G401.6 (cell line): Measurements from ENCODE around the gene CLPX.
A peak's percentile ranks its signal among the peaks of the same experiment; 100 is the strongest.
"Not testable (repeated sequence)": the region's sequence is repeated elsewhere in the genome, so short reads cannot be mapped to it uniquely, and the experiment has no call there.

Experiments used
- FAIRE-seq: peaks from 2 replicates; lab custom pipeline; 2012; peaks lifted over from hg19 to GRCh38; lab: Jason Lieb, UNC

CLPX gene

DNA sequence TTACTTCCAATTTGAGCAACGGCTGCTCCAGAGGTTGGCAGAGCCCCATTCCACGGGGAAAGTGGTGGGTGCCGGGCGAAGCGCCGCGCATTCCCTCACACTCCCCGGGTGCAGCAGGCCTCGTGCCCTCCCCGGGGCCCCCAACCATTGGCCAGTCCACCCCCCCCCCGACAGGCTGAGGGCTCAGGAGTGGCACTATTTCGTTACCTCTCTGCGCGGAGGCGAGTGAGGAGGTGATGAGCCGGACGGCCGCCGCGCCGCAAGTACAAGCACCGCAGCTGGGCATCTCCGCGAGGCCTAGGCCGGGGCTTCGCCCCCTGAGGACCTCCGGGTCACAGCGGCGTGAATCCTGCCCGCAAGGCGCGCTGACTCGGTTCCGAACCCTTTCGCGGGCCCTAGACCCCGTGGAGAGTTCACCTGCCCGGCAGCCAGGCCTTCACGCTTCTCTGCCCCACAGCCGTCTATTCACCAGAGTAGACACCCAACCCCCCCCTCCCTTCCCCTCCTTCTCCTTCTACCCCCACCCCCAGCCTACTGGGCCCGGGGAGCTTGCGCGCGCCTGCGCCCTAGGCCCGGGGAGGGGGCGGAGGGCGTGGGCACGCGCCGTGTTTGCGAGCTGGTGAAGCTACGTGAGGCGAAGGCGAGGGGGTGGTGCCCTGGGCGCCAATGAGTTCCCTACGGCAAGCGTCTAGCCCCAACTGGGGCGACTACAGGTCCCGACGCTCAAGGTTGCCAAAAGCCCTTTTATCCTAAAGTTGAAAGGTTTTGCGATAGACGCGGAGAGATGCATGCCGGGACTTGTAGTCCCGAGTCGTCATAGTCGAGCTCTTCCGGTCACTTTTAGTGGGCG, at the start of gene CLPX:
CLPX (minus strand) TSS at position 475 of the 850 bp plus-strand sequence; CDS start at position 286, 189 bp downstream.
- FAIRE-seq: peak; percentile 89

GRCh38 chr15:65233696-65234095, 48.6 kb upstream of the CLPX start:
- no peak for FAIRE-seq

- FAIRE-seq: no peak
These were observed 47.4 kb upstream of the CLPX start for GRCh38 chr15:65232520-65232919.

GRCh38 chr15:65231306-65231705, 46.2 kb upstream of the CLPX start:
- no peak for FAIRE-seq

GRCh38 chr15:65226901-65227300, 41.8 kb upstream of the CLPX start:
- FAIRE-seq: not testable (repeated sequence)

DNA sequence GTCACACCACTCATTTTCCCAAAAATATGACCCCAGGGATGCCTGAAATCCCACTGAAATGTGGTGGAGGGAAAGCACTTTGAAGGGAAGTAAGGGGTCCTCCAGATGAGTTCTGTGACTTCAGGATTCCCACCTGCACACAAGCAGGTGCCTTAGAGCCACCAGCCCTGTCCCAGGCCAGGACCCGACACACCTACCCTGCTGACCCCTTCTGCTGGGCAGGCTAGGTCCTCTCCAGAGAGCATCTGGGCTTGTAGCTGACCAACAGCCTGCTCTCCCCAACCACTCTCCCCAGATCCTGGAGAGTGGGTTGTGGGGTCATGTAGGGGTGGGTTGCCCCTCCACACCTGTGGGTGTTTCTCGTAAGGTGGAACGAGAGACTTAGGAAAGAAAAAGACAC, 41.1 kb upstream of the CLPX start:
- FAIRE-seq: no peak

DNA sequence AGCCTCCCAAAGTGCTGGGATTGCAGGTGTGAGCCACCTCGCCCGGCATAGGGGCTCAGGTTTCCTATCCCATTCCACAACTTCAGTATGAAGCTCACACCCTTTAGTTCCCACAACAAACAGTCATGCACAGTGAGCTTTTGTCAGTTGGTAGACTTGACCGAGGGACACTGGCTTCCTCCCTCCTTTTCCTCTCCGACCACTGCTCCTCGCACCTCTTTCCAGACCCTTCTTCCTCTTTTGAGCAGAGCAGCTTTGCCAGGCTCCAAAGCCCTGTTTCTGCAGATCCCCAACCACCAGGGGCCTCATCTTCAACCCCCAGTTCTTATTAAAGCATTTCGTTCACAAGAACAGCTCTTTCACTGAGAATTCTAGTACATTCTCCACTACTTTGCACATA, 38.9 kb upstream of the CLPX start:
- no peak for FAIRE-seq

- FAIRE-seq: no peak
These were observed 37.7 kb upstream of the CLPX start for GRCh38 chr15:65222891-65223290.

- no peak for FAIRE-seq
These were observed 36.6 kb upstream of the CLPX start for GRCh38 chr15:65221697-65222096.

DNA sequence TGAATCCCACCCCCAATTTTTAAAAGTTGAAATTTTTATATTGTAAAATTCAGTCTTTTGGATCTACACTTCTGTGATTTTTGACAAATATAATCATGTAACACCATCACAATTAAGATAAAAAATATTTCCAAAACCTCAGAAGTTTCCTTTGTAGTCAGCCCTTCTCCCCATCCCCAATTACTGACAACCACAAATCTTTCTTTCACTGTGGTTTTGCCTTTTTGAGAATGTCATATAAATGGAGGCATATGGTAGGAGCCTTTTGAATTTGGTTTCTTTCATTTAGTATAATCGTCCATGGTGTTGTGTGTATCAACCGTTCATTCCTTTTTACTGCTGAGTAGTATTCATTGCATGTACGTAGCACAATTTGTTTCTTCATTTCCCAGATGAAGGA, 34.0 kb upstream of the CLPX start:
- FAIRE-seq: no peak

DNA sequence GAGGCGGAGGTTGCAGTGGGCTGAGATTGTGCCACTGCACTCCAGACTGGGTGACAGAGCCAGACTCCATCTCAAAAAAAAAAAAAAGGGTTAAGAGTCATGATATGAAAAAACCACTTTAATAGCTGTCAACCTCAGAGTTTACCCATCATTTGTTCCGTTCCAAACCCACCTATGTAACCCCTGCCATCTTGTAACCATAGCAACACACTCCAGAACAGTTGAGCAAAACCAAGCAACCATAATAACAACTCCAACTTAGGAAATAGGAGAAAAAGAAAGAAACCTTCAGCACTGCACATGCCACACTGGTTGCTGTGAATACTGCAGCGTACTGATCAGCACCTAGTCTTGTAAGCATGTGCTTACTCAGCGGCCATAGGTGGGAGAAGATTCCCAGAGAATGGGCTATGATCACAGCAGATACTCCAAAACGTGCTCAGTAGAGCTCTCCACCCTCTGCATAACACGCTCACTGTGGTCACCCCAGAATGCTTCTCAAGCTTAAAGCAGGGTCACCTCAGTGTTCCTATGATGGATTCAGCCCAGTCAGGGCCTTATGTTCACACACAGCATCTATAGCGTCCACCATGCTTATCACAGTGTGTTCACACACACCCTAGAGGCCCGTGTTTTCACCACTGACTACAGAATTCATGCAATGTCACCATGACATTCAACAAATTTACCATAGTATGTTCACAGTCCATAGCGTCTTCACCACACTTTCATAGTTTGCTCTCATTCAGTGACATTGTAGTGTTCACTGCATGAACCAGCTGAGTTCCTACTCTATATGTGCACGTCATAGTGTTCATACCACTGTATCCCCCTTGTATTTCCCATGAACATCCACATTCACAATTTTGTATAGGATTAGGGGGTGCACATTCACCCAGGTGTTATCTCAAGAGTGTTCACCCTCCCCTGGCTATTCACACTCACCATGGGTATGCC, 32.7 kb upstream of the CLPX start:
- no peak for FAIRE-seq

- no peak for FAIRE-seq
These were observed 30.4 kb upstream of the CLPX start for GRCh38 chr15:65215496-65215895.

DNA sequence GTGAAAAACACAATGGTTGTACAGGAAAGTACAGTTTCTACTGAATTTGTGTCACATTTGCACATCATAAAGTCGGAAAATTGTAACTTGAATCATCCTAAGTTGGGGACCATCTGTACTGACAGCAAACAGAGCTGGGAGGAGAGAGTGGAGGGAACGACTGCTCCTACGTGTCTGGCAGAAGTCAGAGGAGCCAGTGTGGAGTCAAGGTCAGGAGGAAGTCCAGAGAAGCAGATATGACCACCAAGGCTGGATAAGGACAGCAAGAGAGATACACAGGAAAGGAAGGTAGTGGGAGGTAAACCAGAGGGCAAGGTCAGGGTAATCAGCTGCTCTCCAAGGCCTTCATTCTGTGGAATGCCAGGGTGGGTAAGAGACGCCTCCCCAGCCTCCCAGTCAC, 28.9 kb upstream of the CLPX start:
- no peak for FAIRE-seq

DNA sequence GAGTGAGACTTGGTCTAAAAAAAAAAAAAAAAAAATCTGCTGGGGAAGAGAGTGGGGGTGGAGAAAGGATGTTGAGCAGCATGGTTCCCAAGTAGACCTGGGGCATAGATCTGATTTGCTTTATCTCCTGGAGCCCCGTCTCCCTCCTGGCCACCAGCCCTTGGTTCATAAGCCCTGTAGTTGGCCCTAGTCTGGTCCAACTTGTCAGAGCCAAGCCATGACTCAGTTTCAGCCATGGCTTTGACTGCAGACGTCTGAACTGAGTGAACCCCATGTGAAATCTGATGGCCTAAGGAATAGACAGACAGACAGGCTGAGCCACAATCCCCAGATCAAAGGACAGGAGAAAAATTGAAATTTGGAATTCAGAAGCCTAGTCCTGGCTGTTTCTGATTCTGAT, 28.1 kb upstream of the CLPX start:
- no peak for FAIRE-seq

GRCh38 chr15:65212097-65212496, 27.0 kb upstream of the CLPX start:
- no peak for FAIRE-seq

DNA sequence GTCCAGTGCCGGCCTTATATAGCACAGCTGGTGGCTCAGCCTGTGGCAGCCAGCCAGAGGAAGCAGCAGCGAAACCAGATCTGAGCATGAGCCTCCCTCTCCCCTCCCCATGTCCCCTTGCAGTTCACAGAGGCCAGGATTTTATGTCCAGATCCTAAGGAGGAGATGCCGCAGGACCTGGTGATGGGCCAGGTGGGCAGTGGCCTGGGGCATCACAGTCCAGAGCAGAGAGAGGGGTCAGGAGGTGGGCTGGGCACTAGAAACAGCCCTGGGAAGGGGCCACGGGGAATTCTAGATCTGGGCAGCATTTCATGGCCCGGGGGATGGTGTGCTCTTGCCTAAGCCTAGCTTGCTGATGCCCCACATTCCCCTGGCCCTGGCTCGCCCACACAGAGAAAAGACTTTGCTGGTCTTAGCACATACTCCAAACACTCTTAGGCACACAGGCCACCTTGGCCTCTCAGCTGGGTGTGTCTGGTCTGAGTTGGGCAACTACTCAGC, 26.4 kb upstream of the CLPX start:
- no peak for FAIRE-seq

- FAIRE-seq: no peak
These were observed 25.8 kb upstream of the CLPX start, which contains the start of gene CILP for GRCh38 chr15:65210770-65211481. Gene CILP, minus strand, starts transcription at chr15:65211473. Its CDS starts 1,718 bp downstream, at chr15:65209755.

DNA sequence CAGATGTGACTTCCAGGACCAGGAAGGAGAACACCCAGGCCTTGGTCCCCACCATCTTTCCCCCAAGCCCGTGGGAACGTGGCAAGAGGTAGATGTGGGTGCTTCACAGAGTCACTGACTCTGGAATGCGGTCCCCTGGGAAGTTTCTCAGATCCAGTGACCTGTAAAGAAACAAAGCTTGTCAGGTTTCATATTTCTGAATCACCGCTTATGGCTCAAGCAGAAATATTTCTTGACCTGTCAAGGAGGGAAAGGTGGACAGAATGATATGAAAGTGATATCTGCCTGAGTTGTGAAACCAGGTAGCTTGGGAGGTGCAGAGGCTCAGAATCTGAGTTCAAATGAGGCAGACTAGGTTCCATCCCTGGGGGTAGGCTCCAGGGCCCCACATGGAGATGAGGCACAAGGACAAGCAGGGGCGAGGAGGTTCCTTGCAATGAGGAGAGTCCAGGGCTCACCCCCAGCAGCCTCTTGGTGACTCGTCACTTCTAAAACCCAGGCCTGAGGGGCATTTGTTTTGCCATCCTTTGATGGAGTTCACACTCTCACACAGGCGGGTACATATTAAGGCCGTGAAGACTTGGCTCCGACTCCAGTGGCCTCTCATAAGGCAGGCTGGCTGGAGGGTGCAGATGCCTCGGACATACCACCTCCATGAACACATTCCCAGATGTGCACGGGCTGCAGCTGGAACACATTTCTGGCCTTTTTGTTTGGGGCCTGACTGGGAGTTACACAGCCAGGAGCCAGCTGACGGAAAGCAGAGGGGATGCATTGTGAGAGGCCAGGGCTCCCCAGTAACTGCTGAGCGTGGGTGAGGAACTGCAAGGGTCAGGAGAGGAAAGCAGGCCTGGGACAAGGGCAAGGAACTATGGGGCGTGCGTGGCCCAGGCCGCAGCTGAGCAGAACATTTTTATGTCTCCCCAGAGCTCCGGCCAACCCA, 24.8 kb upstream of the CLPX start:
- FAIRE-seq: no peak

GRCh38 chr15:65208647-65209046, 23.5 kb upstream of the CLPX start:
- no peak for FAIRE-seq

- FAIRE-seq: no peak
These were observed 22.2 kb upstream of the CLPX start for GRCh38 chr15:65207280-65207840.

GRCh38 chr15:65206750-65207149, 21.6 kb upstream of the CLPX start:
- no peak for FAIRE-seq
